Lung (tissue), 12 donors: ENCODE data around the gene ASPSCR1. TPM values are rescaled to one million over a fixed set of nuclear protein-coding genes. Genes with fewer than 3 reads are reported as not detected.
A peak's percentile ranks its signal among the peaks of the same experiment; 100 is the strongest.

Source experiments
- ATAC-seq: fragments of 200-7000 bp; cut with Tn5 transposase; one replicate; pipeline ENCODE4 v1.9.1; 2020; ENCODE audit warnings: moderate number of reproducible peaks; ENCODE audit not compliant: insufficient read depth, low FRiP score
- DNase-seq, 3 donors: peaks; one replicate each; pipeline ENCODE4 v3.0.0-alpha.2; 2013 to 2017
- H3K27ac ChIP-seq, 2 donors: one replicate each; pipeline ENCODE4 v1.5.1; 2013; ENCODE audit warnings: mild to moderate bottlenecking in 2 of 2, moderate library complexity in 2 of 2, control low read depth in 1 of 2, inconsistent platforms in 1 of 2, low read depth in 1 of 2, low read length in 1 of 2
- H3K27me3 ChIP-seq, 3 donors: one replicate each; pipeline ENCODE4 v1.5.1; 2013; ENCODE audit warnings: low read length in 2 of 3; ENCODE audit not compliant: control insufficient read depth in 3 of 3, insufficient read depth in 3 of 3
- H3K36me3 ChIP-seq, 4 donors: one replicate each; pipeline ENCODE4 v1.5.1; 2013; ENCODE audit warnings: low read length in 4 of 4, mild to moderate bottlenecking in 1 of 4, moderate library complexity in 1 of 4; ENCODE audit not compliant: control insufficient read depth in 4 of 4, insufficient read depth in 4 of 4
- H3K4me1 ChIP-seq, 5 donors: one replicate each; pipeline ENCODE4 v1.5.1; 2013; ENCODE audit warnings: low read length in 5 of 5, mild to moderate bottlenecking in 2 of 5, moderate library complexity in 1 of 5; ENCODE audit not compliant: control insufficient read depth in 5 of 5, insufficient read depth in 5 of 5
- H3K4me3 ChIP-seq: one replicate; pipeline ENCODE4 v1.5.1; 2013; ENCODE audit warnings: mild to moderate bottlenecking, control low read depth, moderate library complexity
- H3K9ac ChIP-seq, 2 donors: one replicate each; pipeline ENCODE4 v1.5.1; 2013; ENCODE audit warnings: low read length in 2 of 2, control low read depth in 1 of 2; ENCODE audit not compliant: insufficient read depth in 1 of 2
- H3K9me3 ChIP-seq, 4 donors: one replicate each; pipeline ENCODE4 v1.5.1; 2013; ENCODE audit warnings: low read length in 3 of 4, mild to moderate bottlenecking in 1 of 4, moderate library complexity in 1 of 4; ENCODE audit not compliant: control insufficient read depth in 4 of 4, insufficient read depth in 3 of 4
- WGBS, 2 donors: extraction: QIAGEN DNeasy Blood & Tissue Kit; methylation state at CpG; one replicate each; pipeline ENCODE4 v1.1.7; 2013; 5-methylcytosine and 5-hydroxymethylcytosine counted together
- polyA plus RNA-seq, 2 donors: library from polyadenylated mRNA; stranded (reverse); fragments of 200-250 nt; gene quantifications; one replicate each; pipeline ENCODE4 v1.2.1, GENCODE V29; 2013
- total RNA-seq, 2 donors: library from RNA; depleted of rRNA in 1 of 2; stranded (reverse); fragments of >200 nt in 1 of 2; gene quantifications; one replicate each; pipeline ENCODE4 v1.2.1, GENCODE V29; 2014 to 2021
- TF ChIP-seq, protein P1 (sequence below): IDR thresholded peaks from 2 replicates; pipeline ENCODE4 v1.5.1; 2012; ENCODE audit warnings: mild to moderate bottlenecking; ENCODE audit errors: control extremely low read depth, extremely low read depth
- donor health status: control.
- donor health status: control.
- donor health status: Bipolar disorder and iron deficiency.
- donor health status: healthy.
- donor health status: DM: yes; HTN: yes; CAD: no.

The ASPSCR1 gene
- total and polyA plus RNA-seq, 4 donors: 22.9 to 68.6 (median 42.4) TPM

DNA sequence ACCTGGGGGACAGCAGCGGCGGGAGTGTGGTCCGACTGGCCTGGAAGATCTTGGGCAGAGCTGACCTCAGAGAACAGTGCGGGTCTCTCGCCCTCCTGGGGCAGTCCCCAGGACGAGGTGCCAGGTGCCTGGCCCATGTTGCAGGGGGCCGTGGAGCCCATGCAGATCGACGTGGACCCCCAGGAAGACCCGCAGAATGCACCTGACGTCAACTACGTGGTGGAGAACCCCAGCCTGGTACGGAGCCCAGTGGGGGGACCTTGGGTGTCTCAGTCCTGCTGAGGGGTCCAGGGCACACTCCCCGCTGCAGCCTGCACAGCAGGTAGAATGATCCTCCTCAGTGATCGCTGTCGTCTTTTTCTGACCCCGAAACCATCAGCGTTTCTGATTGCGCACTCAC lies 75.7 kb downstream of the ASPSCR1 start:
- H3K27ac ChIP-seq: no peak overlapping the region
- H3K9ac ChIP-seq: no peak overlapping the region
- H3K4me3 ChIP-seq: no peak overlapping the region
- DNase-seq (peak in 1 of 3 donors; percentile 9), ATAC-seq (no peak)
- H3K27me3 ChIP-seq: no peaks in the 10 kb centered on the region
- peaks cover 5 to 59% (median 16%) of the 10 kb centered on the region in 4 donors for H3K36me3 ChIP-seq
- H3K9me3 ChIP-seq: no peaks in the 10 kb centered on the region
- TF ChIP-seq, protein P1, sequence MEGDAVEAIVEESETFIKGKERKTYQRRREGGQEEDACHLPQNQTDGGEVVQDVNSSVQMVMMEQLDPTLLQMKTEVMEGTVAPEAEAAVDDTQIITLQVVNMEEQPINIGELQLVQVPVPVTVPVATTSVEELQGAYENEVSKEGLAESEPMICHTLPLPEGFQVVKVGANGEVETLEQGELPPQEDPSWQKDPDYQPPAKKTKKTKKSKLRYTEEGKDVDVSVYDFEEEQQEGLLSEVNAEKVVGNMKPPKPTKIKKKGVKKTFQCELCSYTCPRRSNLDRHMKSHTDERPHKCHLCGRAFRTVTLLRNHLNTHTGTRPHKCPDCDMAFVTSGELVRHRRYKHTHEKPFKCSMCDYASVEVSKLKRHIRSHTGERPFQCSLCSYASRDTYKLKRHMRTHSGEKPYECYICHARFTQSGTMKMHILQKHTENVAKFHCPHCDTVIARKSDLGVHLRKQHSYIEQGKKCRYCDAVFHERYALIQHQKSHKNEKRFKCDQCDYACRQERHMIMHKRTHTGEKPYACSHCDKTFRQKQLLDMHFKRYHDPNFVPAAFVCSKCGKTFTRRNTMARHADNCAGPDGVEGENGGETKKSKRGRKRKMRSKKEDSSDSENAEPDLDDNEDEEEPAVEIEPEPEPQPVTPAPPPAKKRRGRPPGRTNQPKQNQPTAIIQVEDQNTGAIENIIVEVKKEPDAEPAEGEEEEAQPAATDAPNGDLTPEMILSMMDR: no peak
- WGBS, 2 donors: 88 to 95% methylated on average over 19 of the region's 19 CpGs
- peaks cover 0 to 24% (median 8%) of the 10 kb centered on the region in 5 donors for H3K4me1 ChIP-seq

DNA sequence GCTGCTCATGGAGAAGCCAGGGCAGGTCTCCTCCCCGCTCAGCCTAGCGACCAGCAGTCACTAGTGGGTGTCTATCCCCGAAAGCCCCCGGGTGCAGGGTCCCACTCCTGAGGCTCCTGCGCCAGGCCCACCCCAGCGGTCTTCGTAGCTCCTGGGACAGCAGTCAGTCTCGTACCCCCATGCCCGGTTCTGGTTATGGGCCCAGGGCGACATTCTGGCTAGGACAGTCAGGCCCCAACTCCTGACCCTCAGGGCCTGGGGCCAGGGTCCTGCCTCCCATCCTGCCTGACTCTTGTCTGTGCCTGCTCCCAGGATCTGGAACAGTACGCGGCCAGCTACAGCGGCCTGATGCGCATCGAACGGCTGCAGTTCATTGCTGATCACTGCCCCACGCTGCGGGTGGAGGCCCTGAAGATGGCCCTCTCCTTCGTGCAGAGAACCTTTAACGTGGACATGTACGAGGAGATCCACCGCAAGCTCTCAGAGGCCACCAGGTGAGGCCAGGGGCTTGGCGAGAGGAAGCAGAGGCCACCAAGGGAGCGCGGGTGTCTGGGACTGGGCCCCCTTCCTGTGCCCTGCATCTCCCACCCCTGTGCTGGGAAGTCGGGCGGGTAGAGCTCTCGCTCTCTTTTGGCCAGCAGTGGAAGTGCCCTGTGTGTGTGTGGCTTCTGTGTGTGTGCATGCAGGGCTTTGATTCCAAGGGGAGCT lies 76.3 kb downstream of the ASPSCR1 start:
- Histone ChIP-seq H3K27ac (no peak overlapping the region), H3K9me3 (no peaks in the 10 kb centered on the region), H3K4me3 (no peak overlapping the region), H3K9ac (no peak overlapping the region), H3K36me3 (peaks cover 5 to 59% (median 16%) of the 10 kb centered on the region in 4 donors), H3K4me1 (peaks cover 0 to 24% (median 8%) of the 10 kb centered on the region in 5 donors), H3K27me3 (no peaks in the 10 kb centered on the region)
- ATAC-seq: no peak
- peak in 1 of 3 donors; percentile 5 for DNase-seq
- TF ChIP-seq, protein P1: no peak
- WGBS, 2 donors: 94 to 95% methylated on average over 28 of the region's 28 CpGs

DNA sequence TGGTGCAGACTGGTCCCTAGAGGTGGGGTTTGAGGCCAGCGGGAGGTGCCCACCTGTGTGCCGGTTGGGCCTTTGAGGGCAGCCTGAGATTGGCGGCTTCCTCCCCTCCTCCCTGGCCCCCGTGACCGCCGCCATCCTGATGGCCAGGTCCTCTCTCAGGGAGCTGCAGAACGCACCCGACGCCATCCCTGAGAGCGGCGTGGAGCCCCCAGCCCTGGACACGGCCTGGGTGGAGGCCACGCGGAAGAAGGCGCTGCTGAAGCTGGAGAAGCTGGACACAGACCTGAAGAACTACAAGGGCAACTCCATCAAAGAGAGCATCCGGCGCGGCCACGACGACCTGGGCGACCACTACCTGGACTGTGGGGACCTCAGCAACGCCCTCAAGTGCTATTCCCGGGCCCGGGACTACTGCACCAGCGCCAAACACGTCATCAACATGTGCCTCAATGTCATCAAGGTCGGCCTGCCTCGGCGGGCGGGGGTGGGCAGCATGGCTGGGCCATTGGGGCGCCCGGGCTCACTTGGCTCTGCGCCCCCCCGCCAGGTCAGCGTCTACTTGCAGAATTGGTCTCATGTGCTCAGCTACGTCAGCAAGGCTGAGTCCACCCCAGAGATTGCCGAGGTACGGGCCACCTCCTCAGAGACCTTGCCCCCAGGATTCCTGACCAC lies 77.1 kb downstream of the ASPSCR1 start:
- H3K27me3 ChIP-seq: no peaks in the 10 kb centered on the region
- peaks cover 0 to 24% (median 8%) of the 10 kb centered on the region in 5 donors for H3K4me1 ChIP-seq
- no peaks in the 10 kb centered on the region for H3K9me3 ChIP-seq
- H3K9ac ChIP-seq: no peak overlapping the region
- no peak overlapping the region for H3K4me3 ChIP-seq
- ATAC-seq: no peak
- DNase-seq: no peak
- 94 to 95% methylated on average over 35 to 38 of the region's 38 CpGs for WGBS, 2 donors
- H3K36me3 ChIP-seq: peaks cover 5 to 62% (median 16%) of the 10 kb centered on the region in 4 donors
- no peak overlapping the region for H3K27ac ChIP-seq
- TF ChIP-seq, protein P1: no peak
